ENCODE data around the gene USP40. TPM values are rescaled to one million over a fixed set of nuclear protein-coding genes. Genes with fewer than 3 reads are reported as not detected.

The USP40 gene
- total and polyA plus RNA-seq, 9 donors = 18.0 to 44.6 (median 36.1) TPM

GRCh38 chr2:233490831-233491230, 75.8 kb downstream of the USP40 start:
- Histone ChIP-seq H3K4me1 (ENCODE audit: insufficient read depth) (no peaks in the 10 kb centered on the region), H3K36me3 (no peaks in the 10 kb centered on the region), H3K4me3 (no peak overlapping the region), H3K27me3 (no peaks in the 10 kb centered on the region), H3K27ac (no peak overlapping the region), H3K9me3 (no peaks in the 10 kb centered on the region)
- intact Hi-C loops (cut with DNase I) = no loop called here
- TF ChIP-seq, protein P1, sequence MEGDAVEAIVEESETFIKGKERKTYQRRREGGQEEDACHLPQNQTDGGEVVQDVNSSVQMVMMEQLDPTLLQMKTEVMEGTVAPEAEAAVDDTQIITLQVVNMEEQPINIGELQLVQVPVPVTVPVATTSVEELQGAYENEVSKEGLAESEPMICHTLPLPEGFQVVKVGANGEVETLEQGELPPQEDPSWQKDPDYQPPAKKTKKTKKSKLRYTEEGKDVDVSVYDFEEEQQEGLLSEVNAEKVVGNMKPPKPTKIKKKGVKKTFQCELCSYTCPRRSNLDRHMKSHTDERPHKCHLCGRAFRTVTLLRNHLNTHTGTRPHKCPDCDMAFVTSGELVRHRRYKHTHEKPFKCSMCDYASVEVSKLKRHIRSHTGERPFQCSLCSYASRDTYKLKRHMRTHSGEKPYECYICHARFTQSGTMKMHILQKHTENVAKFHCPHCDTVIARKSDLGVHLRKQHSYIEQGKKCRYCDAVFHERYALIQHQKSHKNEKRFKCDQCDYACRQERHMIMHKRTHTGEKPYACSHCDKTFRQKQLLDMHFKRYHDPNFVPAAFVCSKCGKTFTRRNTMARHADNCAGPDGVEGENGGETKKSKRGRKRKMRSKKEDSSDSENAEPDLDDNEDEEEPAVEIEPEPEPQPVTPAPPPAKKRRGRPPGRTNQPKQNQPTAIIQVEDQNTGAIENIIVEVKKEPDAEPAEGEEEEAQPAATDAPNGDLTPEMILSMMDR (IDR thresholded peaks at IDR 0.05) = no peak
- TF ChIP-seq EP300 (IDR thresholded peaks at IDR 0.05) = no peak
- TF ChIP-seq POLR2A (IDR thresholded peaks at IDR 0.05) = no peak
- 91 to 95% (median 95%) methylated on average over 7 of the region's 7 CpGs for WGBS, 3 donors
- no peak for DNase-seq

DNA sequence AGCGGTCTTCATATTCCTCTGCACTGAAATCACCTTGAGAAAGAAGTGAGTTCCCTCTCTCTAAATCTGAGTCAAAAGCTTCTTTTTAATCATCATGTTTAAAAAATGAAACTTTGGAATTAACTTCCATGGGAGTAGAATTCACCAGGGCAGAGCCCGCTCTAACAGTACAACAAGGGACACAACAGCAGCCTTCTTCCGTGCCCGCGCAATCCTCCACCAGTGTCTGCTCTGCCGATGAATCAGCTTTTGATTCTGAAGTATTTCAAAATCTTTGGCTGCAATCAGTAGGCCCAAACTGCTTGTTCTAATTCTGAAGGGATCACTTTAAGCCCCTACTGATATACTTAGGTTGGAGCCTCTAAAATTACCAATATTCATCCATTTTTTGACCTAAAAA, 76.9 kb downstream of the USP40 start:
- intact Hi-C loops (cut with DNase I) = no loop called here
- Histone ChIP-seq H3K27ac (no peak overlapping the region), H3K4me1 (ENCODE audit: insufficient read depth) (no peaks in the 10 kb centered on the region), H3K27me3 (no peaks in the 10 kb centered on the region), H3K9me3 (no peaks in the 10 kb centered on the region), H3K4me3 (no peak overlapping the region), H3K36me3 (no peaks in the 10 kb centered on the region)
- 87 to 92% (median 91%) methylated on average over 6 of the region's 6 CpGs for WGBS, 3 donors
- TF ChIP-seq POLR2A (IDR thresholded peaks at IDR 0.05) (no peak), EP300 (IDR thresholded peaks at IDR 0.05) (no peak)
- TF ChIP-seq, protein P1 (IDR thresholded peaks at IDR 0.05) = no peak
- no peak for DNase-seq

- no peaks in the 10 kb centered on the region for H3K9me3 ChIP-seq
- no peak for DNase-seq
- H3K27ac ChIP-seq = no peak overlapping the region
- WGBS, 3 donors = 78 to 85% (median 78%) methylated on average over 10 of the region's 10 CpGs
- H3K36me3 ChIP-seq = no peaks in the 10 kb centered on the region
- intact Hi-C loops (cut with DNase I) = no loop called here
- no peaks in the 10 kb centered on the region for H3K4me1 ChIP-seq (ENCODE audit: insufficient read depth)
- TF ChIP-seq, protein P1 (IDR thresholded peaks at IDR 0.05) = no peak
- TF ChIP-seq POLR2A (IDR thresholded peaks at IDR 0.05) = no peak
- no peak for TF ChIP-seq EP300 (IDR thresholded peaks at IDR 0.05)
- no peaks in the 10 kb centered on the region for H3K27me3 ChIP-seq
- no peak overlapping the region for H3K4me3 ChIP-seq
Measured at GRCh38 chr2:233489143-233489542, 77.4 kb downstream of the USP40 start.

DNA sequence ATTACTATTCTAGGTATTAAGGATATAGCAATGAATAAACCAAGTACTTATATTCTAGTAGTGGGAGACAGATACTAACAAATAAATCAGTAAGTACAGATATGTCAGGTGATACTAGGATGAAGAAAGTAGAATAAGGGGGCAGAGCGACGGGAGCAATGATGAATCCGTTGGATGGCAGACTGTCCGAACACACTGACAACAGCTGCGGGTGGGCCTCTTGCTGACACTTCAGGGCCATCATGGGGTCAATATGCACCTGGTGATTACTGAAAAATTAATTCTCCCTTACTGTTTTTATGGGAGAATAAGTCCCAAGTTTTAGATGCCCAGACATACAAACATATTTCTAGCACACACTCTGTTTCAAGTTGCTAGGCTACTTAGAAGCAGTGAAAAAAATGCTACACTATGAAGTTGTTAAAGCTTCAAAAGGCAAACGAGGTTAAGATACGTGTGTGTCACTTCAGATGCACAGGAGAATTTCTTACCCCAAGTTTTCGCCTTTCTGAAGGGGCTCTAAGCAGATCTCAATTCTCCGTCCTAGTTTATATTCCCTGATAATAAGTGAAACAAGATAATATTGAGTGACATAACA, 78.7 kb downstream of the USP40 start:
- H3K4me3 ChIP-seq = no peak overlapping the region
- no peak for TF ChIP-seq EP300 (IDR thresholded peaks at IDR 0.05)
- TF ChIP-seq POLR2A (IDR thresholded peaks at IDR 0.05) = no peak
- TF ChIP-seq, protein P1 (IDR thresholded peaks at IDR 0.05) = no peak
- H3K27ac ChIP-seq = no peak overlapping the region
- no peaks in the 10 kb centered on the region for H3K4me1 ChIP-seq (ENCODE audit: insufficient read depth)
- WGBS, 3 donors = 79 to 80% (median 80%) methylated on average over 9 of the region's 9 CpGs
- no peaks in the 10 kb centered on the region for H3K27me3 ChIP-seq
- DNase-seq = no peak
- H3K36me3 ChIP-seq = no peaks in the 10 kb centered on the region
- no peaks in the 10 kb centered on the region for H3K9me3 ChIP-seq
- intact Hi-C loops (cut with DNase I) = no loop called here

Measured in ovary (tissue), 9 donors.